HepG2 (cell line): ENCODE results near the gene AFF1. TPM values are rescaled to one million over a fixed set of nuclear protein-coding genes. Genes with fewer than 3 reads are reported as not detected.

Experiments
- DMAP1 ChIP-seq: IDR thresholded peaks from 2 replicates; pipeline ENCODE4 v1.6.1; 2016
- FOXA1 ChIP-seq, 2 experiments: fragments of 450-650 bp in 1 of 2; sonication (generic) in 1 of 2; formaldehyde crosslinking in 1 of 2; IDR thresholded peaks; 2 replicates each; pipeline versions ENCODE4 v1.4.0 to v1.6.1; 2016 to 2020; ENCODE audit warnings: missing genetic modification reagents in 1 of 2
- FOXO1 ChIP-seq: sonication (generic); formaldehyde crosslinking; IDR thresholded peaks from 2 replicates; pipeline ENCODE4 v1.4.0; 2020; ENCODE audit warnings: missing genetic modification reagents
- GATA4 ChIP-seq: sonication (generic); IDR thresholded peaks from 2 replicates; pipeline ENCODE4 v1.6.1; 2016; ENCODE audit warnings: antibody characterized with exemption, low read depth, borderline replicate concordance
- GATAD2A ChIP-seq: IDR thresholded peaks from 2 replicates; pipeline ENCODE4 v1.6.1; 2016
- HES4 ChIP-seq: sonication (generic); formaldehyde crosslinking; IDR thresholded peaks from 2 replicates; pipeline ENCODE4 v1.9.0; 2021; ENCODE audit warnings: mild to moderate bottlenecking, missing genetic modification reagents, borderline replicate concordance
- KDM5B ChIP-seq: sonication (generic); formaldehyde crosslinking; IDR thresholded peaks from 2 replicates; pipeline ENCODE4 v1.4.0; 2020; ENCODE audit warnings: missing genetic modification reagents, mild to moderate bottlenecking, borderline replicate concordance
- MAZ ChIP-seq, 2 experiments: sonication (generic) in 1 of 2; formaldehyde crosslinking in 1 of 2; IDR thresholded peaks; 2 replicates each; pipeline versions ENCODE4 v1.5.0 to v1.6.1; 2012 to 2020; ENCODE audit warnings: low read depth in 2 of 2, mild to moderate bottlenecking in 2 of 2, borderline replicate concordance in 1 of 2, improper control_type of control experiment in 1 of 2, low read length in 1 of 2, missing genetic modification reagents in 1 of 2, moderate library complexity in 1 of 2
- PREB ChIP-seq: sonication (generic); formaldehyde crosslinking; IDR thresholded peaks from 2 replicates; pipeline ENCODE4 v1.4.0; 2020; ENCODE audit warnings: missing genetic modification reagents
- RORA ChIP-seq: sonication (generic); formaldehyde crosslinking; IDR thresholded peaks from 2 replicates; pipeline ENCODE4 v1.5.0; 2020; ENCODE audit warnings: mild to moderate bottlenecking, missing genetic modification reagents, moderate library complexity
- TARDBP ChIP-seq: sonication (generic); formaldehyde crosslinking; IDR thresholded peaks from 2 replicates; pipeline ENCODE4 v1.8.0; 2022; ENCODE audit warnings: mild to moderate bottlenecking, missing genetic modification reagents
- ZBTB1 ChIP-seq: sonication (generic); formaldehyde crosslinking; IDR thresholded peaks from 2 replicates; pipeline ENCODE4 v1.4.0; 2020; ENCODE audit warnings: missing genetic modification reagents, borderline replicate concordance
- ZNF280B ChIP-seq: sonication (generic); formaldehyde crosslinking; IDR thresholded peaks from 2 replicates; pipeline ENCODE4 v1.5.0; 2020; ENCODE audit warnings: missing genetic modification reagents, mild to moderate bottlenecking, borderline replicate concordance
- ZNF343 ChIP-seq: sonication (generic); formaldehyde crosslinking; IDR thresholded peaks from 2 replicates; pipeline ENCODE4 v1.4.0; 2020; ENCODE audit warnings: mild to moderate bottlenecking, missing genetic modification reagents
- ZNF557 ChIP-seq: sonication (generic); formaldehyde crosslinking; IDR thresholded peaks from 2 replicates; pipeline ENCODE4 v1.4.0; 2020; ENCODE audit warnings: missing genetic modification reagents
- ZNF619 ChIP-seq: sonication (generic); formaldehyde crosslinking; IDR thresholded peaks from 2 replicates; pipeline ENCODE4 v1.4.0; 2020; ENCODE audit warnings: mild to moderate bottlenecking, missing genetic modification reagents
- polyA plus RNA-seq, 8 experiments: library from polyadenylated mRNA; depleted of rRNA in 3 of 8; stranded (reverse) in 7 of 8; unstranded in 1 of 8; fragments of >200 nt; fragmentation: Illumina TruSeq in 4 of 8; extraction: Trizol in 4 of 8; gene quantifications; 2 replicates each; pipeline versions ENCODE4 v1.2.1 to v1.2.3, GENCODE V29; 2011 to 2016; ENCODE audit warnings: low read depth in 4 of 8, missing spikeins in 1 of 8, mixed read lengths in 1 of 8; ENCODE audit not compliant: insufficient read depth in 1 of 8
- total RNA-seq, 5 experiments: library from RNA; depleted of rRNA; stranded (reverse); fragments of >200 nt; fragmentation: Illumina TruSeq; extraction: Trizol; gene quantifications; 2 replicates each; pipeline ENCODE4 v1.2.3, GENCODE V29; 2016; ENCODE audit warnings: low read depth in 1 of 5
- TF ChIP-seq, protein P1 (sequence below): sonication (generic); formaldehyde crosslinking; IDR thresholded peaks from 2 replicates; pipeline ENCODE4 v1.8.0; 2022; ENCODE audit warnings: mild to moderate bottlenecking, missing genetic modification reagents, moderate library complexity
- TF ChIP-seq, protein P2 (sequence below): sonication (generic); IDR thresholded peaks from 2 replicates; pipeline ENCODE4 v1.6.1; 2016; ENCODE audit warnings: low read depth, borderline replicate concordance
- TF ChIP-seq, protein P3 (sequence below): IDR thresholded peaks from 2 replicates; pipeline ENCODE4 v1.6.1; 2016; ENCODE audit warnings: low read depth

Gene AFF1
- total and polyA plus RNA-seq, 2 of the 13 experiments (the other 11 are each of a cell fraction or from before 2014, with no cell fraction given) = 15.5 to 15.9 TPM

DNA sequence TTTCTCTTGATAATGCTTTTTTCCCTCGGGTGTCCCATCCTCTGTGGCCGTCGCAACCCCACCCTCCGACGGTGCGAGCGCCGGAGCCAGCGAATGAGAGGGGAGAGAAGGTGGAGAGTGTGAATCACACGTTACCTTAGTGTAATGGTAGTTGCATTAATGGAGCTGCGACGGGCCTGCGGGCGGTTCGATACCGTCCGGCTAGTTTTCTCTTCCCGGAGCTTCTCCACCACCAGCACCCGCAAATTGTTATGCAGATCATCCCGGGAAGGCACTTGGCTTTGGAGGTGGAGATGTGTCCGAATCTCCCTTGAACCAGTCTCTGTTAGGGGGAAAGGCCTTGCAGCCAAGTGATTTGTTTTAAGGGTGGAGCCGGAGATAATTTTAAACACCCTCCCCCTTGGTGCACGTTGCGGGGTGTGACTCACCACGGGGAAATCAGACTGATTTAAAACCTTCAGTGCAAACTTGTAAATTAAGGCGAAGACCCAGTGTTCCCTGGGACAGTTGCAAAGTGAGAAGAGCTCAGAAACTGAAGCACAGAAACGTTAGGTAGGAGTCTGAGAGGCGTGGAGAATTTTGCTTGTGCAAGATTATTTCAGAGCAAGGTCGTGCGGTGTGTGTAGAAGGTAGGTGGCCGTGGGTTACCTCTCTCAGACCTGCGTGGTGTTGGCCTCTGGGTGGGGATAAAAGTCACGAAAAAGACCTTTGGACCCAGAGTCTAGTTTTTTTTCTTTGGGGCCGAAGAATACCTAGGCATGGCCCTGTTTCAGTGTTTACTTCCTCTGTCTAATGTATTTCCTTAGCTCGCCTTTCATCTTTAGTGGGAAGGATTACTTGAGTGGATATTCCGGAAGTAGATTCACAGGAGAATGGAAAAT, 1.3 kb downstream of the AFF1 start (continued):
- peak; percentile 80 for TF ChIP-seq GATAD2A (CRISPR knock-in tag)
- TF ChIP-seq RORA (CRISPR knock-in tag) = no peak
- TF ChIP-seq FOXA1 (IDR thresholded peaks at IDR 0.05) = no peak
- TF ChIP-seq FOXA1 (CRISPR knock-in tag; IDR thresholded peaks at IDR 0.05) = peak; percentile 54; the same call in 1 of the 2 replicates
- TF ChIP-seq, protein P1, sequence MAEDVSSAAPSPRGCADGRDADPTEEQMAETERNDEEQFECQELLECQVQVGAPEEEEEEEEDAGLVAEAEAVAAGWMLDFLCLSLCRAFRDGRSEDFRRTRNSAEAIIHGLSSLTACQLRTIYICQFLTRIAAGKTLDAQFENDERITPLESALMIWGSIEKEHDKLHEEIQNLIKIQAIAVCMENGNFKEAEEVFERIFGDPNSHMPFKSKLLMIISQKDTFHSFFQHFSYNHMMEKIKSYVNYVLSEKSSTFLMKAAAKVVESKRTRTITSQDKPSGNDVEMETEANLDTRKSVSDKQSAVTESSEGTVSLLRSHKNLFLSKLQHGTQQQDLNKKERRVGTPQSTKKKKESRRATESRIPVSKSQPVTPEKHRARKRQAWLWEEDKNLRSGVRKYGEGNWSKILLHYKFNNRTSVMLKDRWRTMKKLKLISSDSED = no peak
- TF ChIP-seq ZNF557 (CRISPR knock-in tag) = no peak
- TF ChIP-seq ZBTB1 (CRISPR knock-in tag) = no peak
- TF ChIP-seq HES4 (CRISPR knock-in tag) = no peak
- peak; percentile 32; the same call in 1 of the 2 replicates for TF ChIP-seq FOXO1 (CRISPR knock-in tag)
- no peak for TF ChIP-seq ZNF280B
- TF ChIP-seq, protein P2, sequence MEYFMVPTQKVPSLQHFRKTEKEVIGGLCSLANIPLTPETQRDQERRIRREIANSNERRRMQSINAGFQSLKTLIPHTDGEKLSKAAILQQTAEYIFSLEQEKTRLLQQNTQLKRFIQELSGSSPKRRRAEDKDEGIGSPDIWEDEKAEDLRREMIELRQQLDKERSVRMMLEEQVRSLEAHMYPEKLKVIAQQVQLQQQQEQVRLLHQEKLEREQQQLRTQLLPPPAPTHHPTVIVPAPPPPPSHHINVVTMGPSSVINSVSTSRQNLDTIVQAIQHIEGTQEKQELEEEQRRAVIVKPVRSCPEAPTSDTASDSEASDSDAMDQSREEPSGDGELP = 0 out of 2 replicates have a peak, but pooled peaks have one; percentile 5
- no peak for TF ChIP-seq PREB (CRISPR knock-in tag)
- TF ChIP-seq ZNF343 = 0 out of 2 replicates have a peak, but pooled peaks have one; percentile 60
- TF ChIP-seq, protein P3, sequence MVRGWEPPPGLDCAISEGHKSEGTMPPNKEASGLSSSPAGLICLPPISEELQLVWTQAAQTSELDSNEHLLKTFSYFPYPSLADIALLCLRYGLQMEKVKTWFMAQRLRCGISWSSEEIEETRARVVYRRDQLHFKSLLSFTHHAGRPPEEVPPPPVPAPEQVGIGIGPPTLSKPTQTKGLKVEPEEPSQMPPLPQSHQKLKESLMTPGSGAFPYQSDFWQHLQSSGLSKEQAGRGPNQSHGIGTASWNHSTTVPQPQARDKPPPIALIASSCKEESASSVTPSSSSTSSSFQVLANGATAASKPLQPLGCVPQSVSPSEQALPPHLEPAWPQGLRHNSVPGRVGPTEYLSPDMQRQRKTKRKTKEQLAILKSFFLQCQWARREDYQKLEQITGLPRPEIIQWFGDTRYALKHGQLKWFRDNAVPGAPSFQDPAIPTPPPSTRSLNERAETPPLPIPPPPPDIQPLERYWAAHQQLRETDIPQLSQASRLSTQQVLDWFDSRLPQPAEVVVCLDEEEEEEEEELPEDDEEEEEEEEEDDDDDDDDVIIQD (CRISPR knock-in tag) = no peak; the same call in 1 of the 2 replicates
- no peak for TF ChIP-seq MAZ (IDR thresholded peaks at IDR 0.05; ENCODE audit: borderline replicate concordance, low read depth, low read length)
- TF ChIP-seq MAZ (CRISPR knock-in tag; IDR thresholded peaks at IDR 0.05; ENCODE audit: low read depth) = no peak; the same call in 1 of the 2 replicates
- TF ChIP-seq KDM5B (CRISPR knock-in tag) = no peak
- no peak for TF ChIP-seq GATA4
- no peak for TF ChIP-seq ZNF619 (CRISPR knock-in tag)
- TF ChIP-seq DMAP1 (CRISPR knock-in tag) = peak; percentile 64
- no peak for TF ChIP-seq TARDBP (CRISPR knock-in tag)
